WTC11 (cell line): ENCODE results near the gene FAM53A.

Source experiments
- CREB1 ChIP-seq: sonication (generic); formaldehyde crosslinking; IDR thresholded peaks from 2 replicates; pipeline ENCODE4 v1.8.0; 2023; ENCODE audit warnings: mild to moderate bottlenecking, missing genetic modification reagents
- CTCF ChIP-seq: fragments of 200-600 bp; IDR thresholded peaks from 2 replicates; pipeline ENCODE4 v1.8.0; 2022; ENCODE audit warnings: antibody characterized with exemption
- ELF4 ChIP-seq: sonication (generic); formaldehyde crosslinking; IDR thresholded peaks from 2 replicates; pipeline ENCODE4 v1.8.1; 2022; ENCODE audit warnings: low read depth, mild to moderate bottlenecking, moderate library complexity, missing genetic modification reagents
- MLX ChIP-seq: sonication (generic); formaldehyde crosslinking; IDR thresholded peaks from 2 replicates; pipeline ENCODE4 v1.8.1; 2023; ENCODE audit warnings: mild to moderate bottlenecking, missing genetic modification reagents, moderate library complexity
- SP1 ChIP-seq: sonication (generic); formaldehyde crosslinking; conservative IDR thresholded peaks from 2 replicates; pipeline ENCODE4 v1.8.1; 2022; ENCODE audit warnings: missing genetic modification reagents
- STAT6 ChIP-seq: sonication (generic); formaldehyde crosslinking; conservative IDR thresholded peaks from 2 replicates; pipeline ENCODE4 v1.8.1; 2023; ENCODE audit warnings: mild to moderate bottlenecking, low read depth, missing genetic modification reagents, moderate library complexity
- USF1 ChIP-seq: sonication (generic); formaldehyde crosslinking; IDR thresholded peaks from 2 replicates; pipeline ENCODE4 v1.8.0; 2022; ENCODE audit warnings: mild to moderate bottlenecking, missing genetic modification reagents
- ZBTB43 ChIP-seq: sonication (generic); formaldehyde crosslinking; IDR thresholded peaks from 2 replicates; pipeline ENCODE4 v1.8.1; 2023; ENCODE audit warnings: mild to moderate bottlenecking, missing genetic modification reagents
- ZNF121 ChIP-seq: sonication (generic); formaldehyde crosslinking; IDR thresholded peaks from 2 replicates; pipeline ENCODE4 v1.8.0; 2023; ENCODE audit warnings: missing genetic modification reagents
- ZNF416 ChIP-seq: fragments of 250-450 bp; sonication (Bioruptor Pico); IDR thresholded peaks from 2 replicates; pipeline ENCODE4 v1.9.0; 2021; ENCODE audit warnings: mild to moderate bottlenecking, inconsistent platforms

GRCh38 chr4:1600211-1600780, 83.8 kb downstream of the FAM53A start:
- TF ChIP-seq CTCF: no peak
- no peak for TF ChIP-seq SP1 (CRISPR knock-in tag)
- no peak for TF ChIP-seq MLX (CRISPR knock-in tag)
- TF ChIP-seq USF1: no peak
- no peak for TF ChIP-seq ZBTB43 (CRISPR knock-in tag)
- TF ChIP-seq STAT6: no peak
- TF ChIP-seq ZNF121: no peak
- no peak for TF ChIP-seq ELF4 (CRISPR knock-in tag)
- TF ChIP-seq CREB1: no peak
- TF ChIP-seq ZNF416 (CRISPR knock-in tag): no peak
